Uterus (tissue), 2 donors: ENCODE data around the gene CCDC69.

ENCODE experiments used
- CTCF ChIP-seq, 4 experiments: fragments of 200-600 bp in 2 of 4; fragments of 450-650 bp in 2 of 4; sonication (generic) in 2 of 4; IDR thresholded peaks; one replicate each; pipeline ENCODE4 v1.5.1; 2016 to 2019; ENCODE audit warnings: antibody characterized with exemption in 4 of 4, mild to moderate bottlenecking in 2 of 4, moderate library complexity in 1 of 4
- POLR2A ChIP-seq, 2 donors: fragments of 450-650 bp; IDR thresholded peaks; one replicate each; pipeline ENCODE4 v1.6.1; 2016; ENCODE audit warnings: antibody characterized with exemption in 2 of 2, mild to moderate bottlenecking in 1 of 2, moderate library complexity in 1 of 2

GRCh38 chr5:151258816-151259215 is 34.9 kb upstream of the CCDC69 start:
- TF ChIP-seq CTCF (IDR thresholded peaks at IDR 0.05) (no peak), POLR2A (IDR thresholded peaks at IDR 0.05) (no peak)
